Mucosa of descending colon (tissue), 3 donors: Measurements from ENCODE around the gene ACACB. TPM values are rescaled to one million over a fixed set of nuclear protein-coding genes. Genes with fewer than 3 reads are reported as not detected.

ENCODE experiments used
- ATAC-seq: fragments of 200-7000 bp; cut with Tn5 transposase; one replicate; pipeline ENCODE4 v1.9.1; 2020; ENCODE audit warnings: mild to moderate bottlenecking, moderate library complexity
- DNase-seq, 3 donors: peaks; one replicate each; pipeline ENCODE4 v3.0.0-alpha.2; 2020
- H3K36me3 ChIP-seq: fragments of 200-600 bp; one replicate; pipeline ENCODE4 v1.8.0; 2021; ENCODE audit warnings: low read depth, mild to moderate bottlenecking
- H3K4me1 ChIP-seq: fragments of 200-600 bp; one replicate; pipeline ENCODE4 v1.8.0; 2021; ENCODE audit warnings: low read depth, mild to moderate bottlenecking
- H3K4me3 ChIP-seq: fragments of 200-600 bp; one replicate; pipeline ENCODE4 v1.8.0; 2021; ENCODE audit warnings: mild to moderate bottlenecking
- H3K9me3 ChIP-seq: fragments of 200-600 bp; one replicate; pipeline ENCODE4 v1.8.0; 2021; ENCODE audit warnings: mild to moderate bottlenecking
- intact Hi-C, 2 donors: fragments of 100-400 bp; cut with DNase I in 1 of 2; cut with micrococcal nuclease in 1 of 2; formaldehyde crosslinking; loops; one replicate each; pipeline versions ENCODE4 v1.11.0 to v1.11.1; 2022; cut with DNase I, micrococcal nuclease
- total RNA-seq, 3 donors: library from RNA; stranded (reverse); fragmentation: NEBNext Ultra II Directional in 2 of 3; extraction: Animal tissue kit (Norgen Biotek cat#: 25700) in 2 of 3; gene quantifications; one replicate each; pipeline versions ENCODE4 v1.2.1 to v1.2.4, GENCODE V29; 2021 to 2023
- TF ChIP-seq, protein P1 (sequence below): fragments of 200-600 bp; IDR thresholded peaks from one replicate; pipeline ENCODE4 v1.8.0; 2022; ENCODE audit warnings: antibody characterized with exemption, mild to moderate bottlenecking
- donor health status: DM: no; HTN: no; CAD: no; lungs with moderate emphysema.
- donor health status: DM: no; HTN: no; CAD: no.
- donor health status: DM: no; HTN: yes; CAD: no.

ACACB gene
- total RNA-seq, 3 donors from 2014 or later = 54.4 to 155 (median 66.3) TPM

DNA sequence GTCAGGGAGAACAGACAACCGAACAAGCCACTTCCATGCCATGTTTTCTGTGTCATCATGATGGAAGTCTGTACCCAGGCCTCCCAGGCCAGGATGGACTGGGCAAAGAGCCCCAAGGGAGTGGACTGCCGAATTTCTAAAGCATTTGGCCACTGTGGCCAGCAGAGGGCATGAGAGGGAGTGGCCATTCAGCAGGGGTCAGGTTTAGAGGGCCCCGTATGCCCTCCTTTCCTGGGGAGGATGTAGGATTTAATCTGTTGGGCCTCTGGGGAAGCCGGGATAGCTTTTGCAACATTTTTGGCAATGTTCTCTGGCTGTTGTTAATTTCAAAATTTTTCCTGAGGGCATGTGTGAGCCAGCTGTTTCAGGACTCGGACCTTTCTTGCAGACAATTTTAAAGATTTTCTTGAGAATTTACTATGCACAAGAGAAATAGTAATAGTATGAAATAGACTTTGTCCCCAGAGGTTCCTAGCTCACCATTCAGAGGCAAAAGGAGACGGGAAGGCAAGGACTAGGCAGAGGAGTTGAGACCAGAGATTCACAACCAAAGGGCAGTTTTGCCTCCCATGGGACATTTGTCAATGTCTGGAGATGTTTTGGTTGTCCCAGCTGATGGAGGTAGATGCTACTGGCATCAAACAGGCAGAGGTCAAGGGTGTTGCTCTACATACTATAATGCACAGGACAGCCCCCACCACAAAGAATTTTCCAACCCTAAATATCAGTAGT, 18.0 kb downstream of the ACACB start:
- intact Hi-C loops = no loop called here
- ATAC-seq = peak; percentile 69
- DNase-seq = no peak
- H3K4me1 ChIP-seq = no peaks in the 10 kb centered on the region
- H3K9me3 ChIP-seq = peaks cover 4% of the 10 kb centered on the region
- TF ChIP-seq, protein P1, sequence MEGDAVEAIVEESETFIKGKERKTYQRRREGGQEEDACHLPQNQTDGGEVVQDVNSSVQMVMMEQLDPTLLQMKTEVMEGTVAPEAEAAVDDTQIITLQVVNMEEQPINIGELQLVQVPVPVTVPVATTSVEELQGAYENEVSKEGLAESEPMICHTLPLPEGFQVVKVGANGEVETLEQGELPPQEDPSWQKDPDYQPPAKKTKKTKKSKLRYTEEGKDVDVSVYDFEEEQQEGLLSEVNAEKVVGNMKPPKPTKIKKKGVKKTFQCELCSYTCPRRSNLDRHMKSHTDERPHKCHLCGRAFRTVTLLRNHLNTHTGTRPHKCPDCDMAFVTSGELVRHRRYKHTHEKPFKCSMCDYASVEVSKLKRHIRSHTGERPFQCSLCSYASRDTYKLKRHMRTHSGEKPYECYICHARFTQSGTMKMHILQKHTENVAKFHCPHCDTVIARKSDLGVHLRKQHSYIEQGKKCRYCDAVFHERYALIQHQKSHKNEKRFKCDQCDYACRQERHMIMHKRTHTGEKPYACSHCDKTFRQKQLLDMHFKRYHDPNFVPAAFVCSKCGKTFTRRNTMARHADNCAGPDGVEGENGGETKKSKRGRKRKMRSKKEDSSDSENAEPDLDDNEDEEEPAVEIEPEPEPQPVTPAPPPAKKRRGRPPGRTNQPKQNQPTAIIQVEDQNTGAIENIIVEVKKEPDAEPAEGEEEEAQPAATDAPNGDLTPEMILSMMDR = no peak
- no peak overlapping the region for H3K4me3 ChIP-seq
- no peaks in the 10 kb centered on the region for H3K36me3 ChIP-seq

DNA sequence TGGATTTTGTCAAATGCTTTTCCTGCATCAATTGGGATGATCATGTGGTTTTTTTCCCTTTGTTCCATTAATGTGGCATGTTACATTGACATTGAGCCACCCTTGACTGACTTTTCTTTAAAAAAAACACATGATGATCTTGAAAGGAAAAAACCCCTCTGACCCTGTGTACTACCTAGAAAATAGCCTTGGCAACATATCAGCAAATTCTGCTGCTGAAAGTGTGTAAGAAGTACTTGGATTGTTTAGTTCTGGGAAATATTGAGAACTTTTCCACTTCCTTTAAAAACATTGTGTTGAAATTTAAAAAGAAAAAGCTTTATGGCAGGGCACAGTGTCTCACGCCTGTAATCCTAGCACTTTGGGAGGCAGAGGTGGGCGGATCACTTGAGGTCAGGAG, 20.7 kb downstream of the ACACB start:
- ATAC-seq = no peak

DNA sequence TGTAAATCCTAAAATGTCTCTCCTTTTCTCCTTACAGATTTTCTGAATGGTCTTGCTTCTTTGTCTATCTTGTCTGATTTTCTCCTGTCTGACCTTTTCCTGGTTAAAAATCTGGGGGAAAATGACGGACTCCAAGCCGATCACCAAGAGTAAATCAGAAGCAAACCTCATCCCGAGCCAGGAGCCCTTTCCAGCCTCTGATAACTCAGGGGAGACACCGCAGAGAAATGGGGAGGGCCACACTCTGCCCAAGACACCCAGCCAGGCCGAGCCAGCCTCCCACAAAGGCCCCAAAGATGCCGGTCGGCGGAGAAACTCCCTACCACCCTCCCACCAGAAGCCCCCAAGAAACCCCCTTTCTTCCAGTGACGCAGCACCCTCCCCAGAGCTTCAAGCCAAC, 23.0 kb downstream of the ACACB start:
- ATAC-seq (no peak), DNase-seq (no peak)
- intact Hi-C loops = no loop called here

More for the DNA sequence above, 20.7 kb downstream of the ACACB start:
- peaks cover 4% of the 10 kb centered on the region for H3K9me3 ChIP-seq
- no peaks in the 10 kb centered on the region for H3K36me3 ChIP-seq
- TF ChIP-seq, protein P1 = no peak
- no peak overlapping the region for H3K4me3 ChIP-seq
- intact Hi-C loops = no loop called here
- H3K4me1 ChIP-seq = no peaks in the 10 kb centered on the region
- DNase-seq = no peak

DNA sequence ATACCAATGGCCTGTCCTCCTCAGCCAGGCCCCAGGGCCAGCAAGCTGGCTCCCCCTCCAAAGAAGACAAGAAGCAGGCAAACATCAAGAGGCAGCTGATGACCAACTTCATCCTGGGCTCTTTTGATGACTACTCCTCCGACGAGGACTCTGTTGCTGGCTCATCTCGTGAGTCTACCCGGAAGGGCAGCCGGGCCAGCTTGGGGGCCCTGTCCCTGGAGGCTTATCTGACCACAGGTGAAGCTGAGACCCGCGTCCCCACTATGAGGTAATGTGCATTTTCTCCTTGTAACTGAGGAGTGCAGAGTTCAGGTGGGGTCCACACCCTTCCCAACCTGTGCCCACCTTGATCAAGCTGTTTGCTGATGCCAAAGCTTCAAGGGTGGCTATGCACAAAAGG, 23.4 kb downstream of the ACACB start:
- ATAC-seq = no peak
- Histone ChIP-seq H3K4me1 (no peaks in the 10 kb centered on the region), H3K36me3 (no peaks in the 10 kb centered on the region), H3K4me3 (no peak overlapping the region), H3K9me3 (peaks cover 4% of the 10 kb centered on the region)
- no peak for DNase-seq
- intact Hi-C loops = no loop called here
- TF ChIP-seq, protein P1 = no peak

More for the DNA sequence above, 23.0 kb downstream of the ACACB start:
- no peak overlapping the region for H3K4me3 ChIP-seq
- TF ChIP-seq, protein P1 = no peak
- no peaks in the 10 kb centered on the region for H3K36me3 ChIP-seq
- H3K9me3 ChIP-seq = peaks cover 4% of the 10 kb centered on the region
- H3K4me1 ChIP-seq = no peaks in the 10 kb centered on the region

DNA sequence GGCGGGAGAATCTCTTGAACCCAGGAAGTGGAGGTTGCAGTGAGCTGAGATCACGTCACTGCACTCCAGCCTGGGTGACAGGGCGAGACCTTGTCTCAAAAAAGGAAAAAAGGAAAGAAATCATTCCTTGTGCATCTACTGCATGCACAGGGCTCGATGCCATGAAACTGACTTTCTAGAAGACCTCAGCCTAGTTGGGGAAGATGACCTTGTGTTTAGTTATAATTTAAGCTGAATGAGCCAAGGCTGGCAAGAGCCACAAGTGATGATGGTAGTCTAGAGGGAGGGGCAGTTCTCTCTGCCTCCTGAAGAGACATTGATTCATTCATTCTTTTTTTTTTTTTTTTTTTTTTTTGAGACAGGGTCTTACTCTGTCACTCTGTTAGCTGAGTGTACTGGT, 24.2 kb downstream of the ACACB start:
- TF ChIP-seq, protein P1 = no peak
- intact Hi-C loops = no loop called here
- DNase-seq = no peak

More for the DNA sequence above, 24.2 kb downstream of the ACACB start:
- no peaks in the 10 kb centered on the region for H3K36me3 ChIP-seq
- ATAC-seq = no peak
- H3K9me3 ChIP-seq = peaks cover 4% of the 10 kb centered on the region
- H3K4me3 ChIP-seq = no peak overlapping the region
- H3K4me1 ChIP-seq = no peaks in the 10 kb centered on the region
